GM18508 (cell line): ENCODE results near the gene CIB1.
"Not testable (repeated sequence)": the region's sequence is repeated elsewhere in the genome, so short reads cannot be mapped to it uniquely, and the experiment has no call there.

Source experiments
- ATAC-seq: cut with Tn5 transposase; IDR thresholded peaks from one replicate; pipeline ENCODE4 v1.9.1; 2021; ENCODE audit warnings: moderate number of reproducible peaks; ENCODE audit not compliant: insufficient read depth, unreplicated experiment

Gene CIB1

GRCh38 chr15:90233387-90234095 lies at the start of gene CIB1:
Gene CIB1 (minus strand): TSS chr15:90233941. CDS start chr15:90233885, 56 bp downstream.
- peak; percentile 42 for ATAC-seq

GRCh38 chr15:90281637-90282036 lies 47.9 kb upstream of the CIB1 start:
- ATAC-seq = not testable (repeated sequence)

GRCh38 chr15:90280743-90281142 lies 47.0 kb upstream of the CIB1 start:
- ATAC-seq = not testable (repeated sequence)

- ATAC-seq = not testable (repeated sequence)
These were observed 44.7 kb upstream of the CIB1 start for GRCh38 chr15:90278467-90278866.

- ATAC-seq = no peak
These were observed 37.9 kb upstream of the CIB1 start for GRCh38 chr15:90271459-90272166.

GRCh38 chr15:90270502-90271150 lies 36.9 kb upstream of the CIB1 start:
- no peak for ATAC-seq

- ATAC-seq = no peak
These were observed 34.7 kb upstream of the CIB1 start for GRCh38 chr15:90268415-90268814.

- no peak for ATAC-seq
These were observed 32.7 kb upstream of the CIB1 start for GRCh38 chr15:90266485-90266884.

GRCh38 chr15:90266061-90266431 lies 32.3 kb upstream of the CIB1 start:
- no peak for ATAC-seq

- ATAC-seq = peak; percentile 81
These were observed 31.7 kb upstream of the CIB1 start, which contains the start of gene NGRN for GRCh38 chr15:90265271-90266060. Gene NGRN (plus strand): TSS chr15:90265672. CDS start chr15:90265713, 41 bp downstream.

GRCh38 chr15:90264671-90265070 lies 30.9 kb upstream of the CIB1 start:
- no peak for ATAC-seq

- ATAC-seq = no peak
These were observed 28.7 kb upstream of the CIB1 start for GRCh38 chr15:90262426-90262825.

- ATAC-seq = no peak
These were observed 28.1 kb upstream of the CIB1 start for GRCh38 chr15:90261811-90262210.

GRCh38 chr15:90260731-90261130 lies 27.0 kb upstream of the CIB1 start:
- not testable (repeated sequence) for ATAC-seq

GRCh38 chr15:90259524-90259923 lies 25.8 kb upstream of the CIB1 start:
- no peak for ATAC-seq

- ATAC-seq = no peak
These were observed 24.0 kb upstream of the CIB1 start for GRCh38 chr15:90257776-90258175.

GRCh38 chr15:90249203-90249863 lies 15.6 kb upstream of the CIB1 start, which contains the start of gene TTLL13:
Gene TTLL13 (plus strand): TSS chr15:90249556. CDS start chr15:90250631, 1,075 bp downstream.
- no peak for ATAC-seq

- no peak for ATAC-seq
These were observed 15.1 kb upstream of the CIB1 start for GRCh38 chr15:90248789-90249202.

- no peak for ATAC-seq
These were observed 10.3 kb upstream of the CIB1 start for GRCh38 chr15:90243943-90244639.
